SK-N-SH treated with all-trans-retinoic acid at 6 μM for 48 hours (cell line): ENCODE measurements around the gene EIF4E.

Experiments
- ATAC-seq: fragments of 200-7000 bp; cut with Tn5 transposase; 3 replicates; pipeline ENCODE4 v1.9.1; 2020; ENCODE audit warnings: mild to moderate bottlenecking, moderate library complexity
- CSDC2 ChIP-seq: fragments of 250-450 bp; sonication (Bioruptor Pico); IDR thresholded peaks from 2 replicates; pipeline ENCODE4 v1.5.0; 2020; ENCODE audit warnings: mild to moderate bottlenecking, moderate library complexity
- ESRRG ChIP-seq: fragments of 250-450 bp; sonication (Bioruptor Pico); IDR thresholded peaks from 2 replicates; pipeline ENCODE4 v1.6.1; 2021; ENCODE audit warnings: mild to moderate bottlenecking
- GLIS3 ChIP-seq: fragments of 250-450 bp; sonication (Bioruptor Pico); IDR thresholded peaks from 2 replicates; pipeline ENCODE4 v1.5.0; 2020; ENCODE audit warnings: mild to moderate bottlenecking, moderate library complexity
- OSR1 ChIP-seq: fragments of 250-450 bp; sonication (Bioruptor Pico); IDR thresholded peaks from 2 replicates; pipeline ENCODE4 v1.8.0; 2022; ENCODE audit warnings: moderate library complexity, mild to moderate bottlenecking, inconsistent platforms
- PPARA ChIP-seq: fragments of 250-450 bp; sonication (Bioruptor Pico); IDR thresholded peaks from 2 replicates; pipeline ENCODE4 v1.5.0; 2020; ENCODE audit warnings: mild to moderate bottlenecking, borderline replicate concordance
- RARB ChIP-seq: fragments of 250-450 bp; sonication (Bioruptor Pico); IDR thresholded peaks from 2 replicates; pipeline ENCODE4 v1.8.0; 2021; ENCODE audit warnings: mild to moderate bottlenecking, moderate library complexity
- SNAI2 ChIP-seq: fragments of 250-450 bp; sonication (Bioruptor Pico); IDR thresholded peaks from 2 replicates; pipeline ENCODE4 v1.5.0; 2020; ENCODE audit warnings: mild to moderate bottlenecking, moderate library complexity
- TCF4 ChIP-seq: fragments of 250-450 bp; sonication (Bioruptor Pico); IDR thresholded peaks from 2 replicates; pipeline ENCODE4 v1.8.0; 2021; ENCODE audit warnings: mild to moderate bottlenecking, moderate library complexity, borderline replicate concordance
- TOX ChIP-seq: fragments of 250-450 bp; sonication (Bioruptor Pico); IDR thresholded peaks from 2 replicates; pipeline ENCODE4 v1.8.0; 2021; ENCODE audit warnings: mild to moderate bottlenecking, moderate library complexity, borderline replicate concordance
- ZC3H10 ChIP-seq: fragments of 250-450 bp; sonication (Bioruptor Pico); IDR thresholded peaks from 2 replicates; pipeline ENCODE4 v1.5.1; 2021; ENCODE audit warnings: mild to moderate bottlenecking, moderate library complexity
- ZFP3 ChIP-seq: fragments of 250-450 bp; sonication (Bioruptor Pico); IDR thresholded peaks from 2 replicates; pipeline ENCODE4 v1.5.0; 2020; ENCODE audit warnings: mild to moderate bottlenecking, moderate library complexity
- ZFP30 ChIP-seq: fragments of 450-650 bp; formaldehyde crosslinking; IDR thresholded peaks from 2 replicates; pipeline ENCODE4 v1.5.0; 2022; ENCODE audit warnings: mild to moderate bottlenecking, moderate library complexity
- ZNF565 ChIP-seq: fragments of 450-650 bp; formaldehyde crosslinking; conservative IDR thresholded peaks from 2 replicates; pipeline ENCODE4 v1.5.0; 2020; ENCODE audit warnings: low read depth, mild to moderate bottlenecking, moderate library complexity
- ZNF70 ChIP-seq: fragments of 450-650 bp; formaldehyde crosslinking; IDR thresholded peaks from 2 replicates; pipeline ENCODE4 v1.5.0; 2020; ENCODE audit warnings: mild to moderate bottlenecking, moderate library complexity
- ZNF8 ChIP-seq: fragments of 450-650 bp; formaldehyde crosslinking; IDR thresholded peaks from 2 replicates; pipeline ENCODE4 v1.5.0; 2020; ENCODE audit warnings: mild to moderate bottlenecking, moderate library complexity
- TF ChIP-seq, protein P1 (sequence below): fragments of 250-450 bp; sonication (Bioruptor Pico); IDR thresholded peaks from 2 replicates; pipeline ENCODE4 v1.5.1; 2021; ENCODE audit warnings: mild to moderate bottlenecking, moderate library complexity
- TF ChIP-seq, protein P2 (sequence below): fragments of 250-450 bp; sonication (Bioruptor Pico); IDR thresholded peaks from 2 replicates; pipeline ENCODE4 v1.8.0; 2021; ENCODE audit warnings: low read depth, mild to moderate bottlenecking, moderate library complexity, borderline replicate concordance
- TF ChIP-seq, protein P3 (sequence below): fragments of 250-450 bp; sonication (Bioruptor Pico); IDR thresholded peaks from 2 replicates; pipeline ENCODE4 v1.5.0; 2020; ENCODE audit warnings: mild to moderate bottlenecking, moderate library complexity
- TF ChIP-seq, protein P4 (sequence below): fragments of 250-450 bp; sonication (Bioruptor Pico); IDR thresholded peaks from 2 replicates; pipeline ENCODE4 v1.5.1; 2020; ENCODE audit warnings: low read depth, mild to moderate bottlenecking, moderate library complexity

Gene EIF4E

DNA sequence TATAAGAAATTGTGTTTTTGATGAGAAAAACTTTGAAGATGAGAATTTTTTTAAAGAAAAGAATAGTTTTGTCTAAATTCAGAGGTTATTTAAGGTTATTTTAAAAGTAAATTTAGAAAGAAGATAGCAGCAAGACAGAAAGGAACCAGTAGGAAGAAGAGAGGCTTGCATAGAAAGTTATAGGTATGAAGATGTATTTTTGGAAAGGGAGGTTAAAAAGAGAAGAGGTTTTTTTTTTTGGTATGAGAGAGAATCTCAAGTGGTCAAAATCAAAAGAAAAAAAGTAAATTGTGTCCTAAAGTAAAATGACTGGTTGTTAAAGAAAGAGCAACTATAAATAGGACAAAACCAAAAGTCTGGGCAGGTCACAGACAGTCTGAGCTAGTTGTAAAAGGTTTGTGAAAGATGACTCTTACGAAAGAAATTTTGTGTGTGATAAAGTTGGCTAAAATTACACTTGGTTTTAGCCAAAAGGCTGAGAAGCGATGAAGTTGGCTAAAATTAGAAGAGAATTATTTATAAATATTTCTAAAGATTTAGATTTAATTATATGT, 16.4 kb upstream of the EIF4E start:
- no peak for ATAC-seq
- TF ChIP-seq ESRRG (CRISPR knock-in tag) (no peak), GLIS3 (CRISPR knock-in tag) (no peak), OSR1 (no peak), SNAI2 (CRISPR knock-in tag) (no peak), ZNF8 (CRISPR knock-in tag) (no peak), ZFP3 (CRISPR knock-in tag) (no peak), PPARA (CRISPR knock-in tag) (no peak), ZNF70 (CRISPR knock-in tag) (no peak)
- TF ChIP-seq, protein P1, sequence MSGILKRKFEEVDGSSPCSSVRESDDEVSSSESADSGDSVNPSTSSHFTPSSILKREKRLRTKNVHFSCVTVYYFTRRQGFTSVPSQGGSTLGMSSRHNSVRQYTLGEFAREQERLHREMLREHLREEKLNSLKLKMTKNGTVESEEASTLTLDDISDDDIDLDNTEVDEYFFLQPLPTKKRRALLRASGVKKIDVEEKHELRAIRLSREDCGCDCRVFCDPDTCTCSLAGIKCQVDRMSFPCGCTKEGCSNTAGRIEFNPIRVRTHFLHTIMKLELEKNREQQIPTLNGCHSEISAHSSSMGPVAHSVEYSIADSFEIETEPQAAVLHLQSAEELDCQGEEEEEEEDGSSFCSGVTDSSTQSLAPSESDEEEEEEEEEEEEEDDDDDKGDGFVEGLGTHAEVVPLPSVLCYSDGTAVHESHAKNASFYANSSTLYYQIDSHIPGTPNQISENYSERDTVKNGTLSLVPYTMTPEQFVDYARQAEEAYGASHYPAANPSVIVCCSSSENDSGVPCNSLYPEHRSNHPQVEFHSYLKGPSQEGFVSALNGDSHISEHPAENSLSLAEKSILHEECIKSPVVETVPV (CRISPR knock-in tag), result no peak
- TF ChIP-seq, protein P2, sequence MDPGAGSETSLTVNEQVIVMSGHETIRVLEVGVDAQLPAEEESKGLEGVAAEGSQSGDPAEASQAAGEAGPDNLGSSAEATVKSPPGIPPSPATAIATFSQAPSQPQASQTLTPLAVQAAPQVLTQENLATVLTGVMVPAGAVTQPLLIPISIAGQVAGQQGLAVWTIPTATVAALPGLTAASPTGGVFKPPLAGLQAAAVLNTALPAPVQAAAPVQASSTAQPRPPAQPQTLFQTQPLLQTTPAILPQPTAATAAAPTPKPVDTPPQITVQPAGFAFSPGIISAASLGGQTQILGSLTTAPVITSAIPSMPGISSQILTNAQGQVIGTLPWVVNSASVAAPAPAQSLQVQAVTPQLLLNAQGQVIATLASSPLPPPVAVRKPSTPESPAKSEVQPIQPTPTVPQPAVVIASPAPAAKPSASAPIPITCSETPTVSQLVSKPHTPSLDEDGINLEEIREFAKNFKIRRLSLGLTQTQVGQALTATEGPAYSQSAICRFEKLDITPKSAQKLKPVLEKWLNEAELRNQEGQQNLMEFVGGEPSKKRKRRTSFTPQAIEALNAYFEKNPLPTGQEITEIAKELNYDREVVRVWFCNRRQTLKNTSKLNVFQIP, result no peak

DNA sequence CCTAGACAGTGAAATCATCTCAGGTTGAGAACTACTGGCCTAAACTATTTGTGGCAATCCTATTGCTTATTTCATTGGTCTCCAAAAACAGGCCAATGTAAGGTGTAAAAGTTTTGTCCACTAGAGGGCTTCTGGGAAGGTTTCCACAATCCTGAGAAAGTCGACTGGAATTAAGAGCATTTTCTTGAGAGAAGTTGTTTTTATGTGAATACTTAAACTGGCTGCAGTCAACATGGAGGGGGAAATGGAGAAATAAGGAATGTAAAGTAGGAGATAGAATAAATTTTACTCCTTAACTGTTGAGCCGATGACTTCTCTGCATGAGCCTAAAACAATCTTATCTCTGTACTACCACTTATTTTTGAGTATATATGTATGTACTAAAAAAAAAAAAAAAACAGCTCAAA, 11.0 kb upstream of the EIF4E start:
- ATAC-seq, result peak; percentile 89
- no peak for TF ChIP-seq GLIS3 (CRISPR knock-in tag)
- no peak for TF ChIP-seq CSDC2 (CRISPR knock-in tag)
- TF ChIP-seq, all 23 proteins: peak for 0

DNA sequence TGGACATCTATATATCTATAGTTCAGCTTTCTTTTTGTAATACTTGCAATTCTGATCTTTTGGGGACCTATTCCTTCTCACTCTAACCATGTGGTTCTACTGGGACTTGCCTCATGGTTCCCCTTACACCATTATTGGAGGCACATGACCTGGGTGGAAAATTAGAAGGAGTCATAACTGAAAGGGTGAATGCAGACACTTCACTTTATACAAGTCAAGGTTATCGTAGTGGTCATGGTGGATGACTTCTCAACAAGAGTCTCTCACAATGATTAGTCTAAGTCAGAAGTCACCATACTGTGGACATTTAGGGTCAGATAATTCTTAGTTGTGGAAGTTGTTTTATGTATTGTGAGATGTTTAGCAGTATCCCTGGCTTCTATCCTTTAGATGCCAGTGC, 10.5 kb upstream of the EIF4E start:
- no peak for ATAC-seq
- TF ChIP-seq TCF4 (CRISPR knock-in tag) (no peak), RARB (CRISPR knock-in tag) (no peak), ZFP3 (CRISPR knock-in tag) (no peak), ZC3H10 (CRISPR knock-in tag) (no peak), GLIS3 (CRISPR knock-in tag) (no peak), OSR1 (no peak), ESRRG (CRISPR knock-in tag) (no peak)
- TF ChIP-seq, protein P1 (CRISPR knock-in tag), result no peak
- TF ChIP-seq, protein P3, sequence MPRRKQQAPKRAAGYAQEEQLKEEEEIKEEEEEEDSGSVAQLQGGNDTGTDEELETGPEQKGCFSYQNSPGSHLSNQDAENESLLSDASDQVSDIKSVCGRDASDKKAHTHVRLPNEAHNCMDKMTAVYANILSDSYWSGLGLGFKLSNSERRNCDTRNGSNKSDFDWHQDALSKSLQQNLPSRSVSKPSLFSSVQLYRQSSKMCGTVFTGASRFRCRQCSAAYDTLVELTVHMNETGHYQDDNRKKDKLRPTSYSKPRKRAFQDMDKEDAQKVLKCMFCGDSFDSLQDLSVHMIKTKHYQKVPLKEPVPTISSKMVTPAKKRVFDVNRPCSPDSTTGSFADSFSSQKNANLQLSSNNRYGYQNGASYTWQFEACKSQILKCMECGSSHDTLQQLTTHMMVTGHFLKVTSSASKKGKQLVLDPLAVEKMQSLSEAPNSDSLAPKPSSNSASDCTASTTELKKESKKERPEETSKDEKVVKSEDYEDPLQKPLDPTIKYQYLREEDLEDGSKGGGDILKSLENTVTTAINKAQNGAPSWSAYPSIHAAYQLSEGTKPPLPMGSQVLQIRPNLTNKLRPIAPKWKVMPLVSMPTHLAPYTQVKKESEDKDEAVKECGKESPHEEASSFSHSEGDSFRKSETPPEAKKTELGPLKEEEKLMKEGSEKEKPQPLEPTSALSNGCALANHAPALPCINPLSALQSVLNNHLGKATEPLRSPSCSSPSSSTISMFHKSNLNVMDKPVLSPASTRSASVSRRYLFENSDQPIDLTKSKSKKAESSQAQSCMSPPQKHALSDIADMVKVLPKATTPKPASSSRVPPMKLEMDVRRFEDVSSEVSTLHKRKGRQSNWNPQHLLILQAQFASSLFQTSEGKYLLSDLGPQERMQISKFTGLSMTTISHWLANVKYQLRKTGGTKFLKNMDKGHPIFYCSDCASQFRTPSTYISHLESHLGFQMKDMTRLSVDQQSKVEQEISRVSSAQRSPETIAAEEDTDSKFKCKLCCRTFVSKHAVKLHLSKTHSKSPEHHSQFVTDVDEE (CRISPR knock-in tag), result no peak

DNA sequence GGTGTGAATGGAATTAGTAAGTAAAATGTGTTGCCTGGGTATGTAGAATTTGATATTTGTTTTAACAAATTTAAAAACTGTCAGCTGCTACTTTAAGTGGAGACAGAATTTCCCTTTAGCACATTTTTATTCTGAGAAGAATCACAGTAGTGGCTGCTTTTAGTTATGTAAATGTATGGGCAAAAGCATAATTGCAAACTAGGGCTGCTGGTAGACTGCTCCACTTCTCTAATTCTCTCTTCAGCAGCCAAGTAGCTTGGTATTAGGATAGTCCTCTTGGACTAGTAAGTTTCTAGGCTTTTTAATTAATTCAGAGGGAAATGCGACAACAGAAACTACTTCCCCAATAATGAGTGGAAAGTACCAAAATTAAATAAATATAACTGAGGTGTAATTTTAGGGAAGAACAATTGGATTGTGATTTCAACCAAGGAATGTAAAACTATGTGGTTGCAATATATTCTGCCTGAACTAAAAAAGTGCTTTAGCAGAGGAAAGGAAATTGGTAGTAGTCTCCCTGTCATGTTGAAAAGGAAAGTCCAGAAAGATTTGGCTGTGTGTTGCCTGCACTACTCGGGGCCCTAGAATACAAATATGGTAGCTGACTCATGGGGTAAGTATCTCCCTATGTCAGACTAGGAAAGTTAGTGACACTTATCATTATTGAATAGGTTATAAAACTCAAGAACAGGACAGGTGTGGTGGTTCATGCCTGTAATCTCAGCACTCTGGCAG, 9.2 kb upstream of the EIF4E start:
- ATAC-seq, result peak; percentile 67
- TF ChIP-seq ZNF70 (CRISPR knock-in tag), result no peak
- TF ChIP-seq ZFP3 (CRISPR knock-in tag), result no peak
- no peak for TF ChIP-seq TOX (CRISPR knock-in tag)
- TF ChIP-seq ZC3H10 (CRISPR knock-in tag), result no peak
- TF ChIP-seq ZNF565 (CRISPR knock-in tag), result no peak
- TF ChIP-seq, protein P2, result no peak
- no peak for TF ChIP-seq TCF4 (CRISPR knock-in tag)
- TF ChIP-seq, protein P4, sequence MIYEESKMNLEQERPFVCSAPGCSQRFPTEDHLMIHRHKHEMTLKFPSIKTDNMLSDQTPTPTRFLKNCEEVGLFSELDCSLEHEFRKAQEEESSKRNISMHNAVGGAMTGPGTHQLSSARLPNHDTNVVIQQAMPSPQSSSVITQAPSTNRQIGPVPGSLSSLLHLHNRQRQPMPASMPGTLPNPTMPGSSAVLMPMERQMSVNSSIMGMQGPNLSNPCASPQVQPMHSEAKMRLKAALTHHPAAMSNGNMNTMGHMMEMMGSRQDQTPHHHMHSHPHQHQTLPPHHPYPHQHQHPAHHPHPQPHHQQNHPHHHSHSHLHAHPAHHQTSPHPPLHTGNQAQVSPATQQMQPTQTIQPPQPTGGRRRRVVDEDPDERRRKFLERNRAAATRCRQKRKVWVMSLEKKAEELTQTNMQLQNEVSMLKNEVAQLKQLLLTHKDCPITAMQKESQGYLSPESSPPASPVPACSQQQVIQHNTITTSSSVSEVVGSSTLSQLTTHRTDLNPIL (CRISPR knock-in tag), result no peak
- TF ChIP-seq GLIS3 (CRISPR knock-in tag), result no peak
- no peak for TF ChIP-seq ZFP30 (CRISPR knock-in tag)
- TF ChIP-seq SNAI2 (CRISPR knock-in tag), result no peak
- TF ChIP-seq, protein P3 (CRISPR knock-in tag), result no peak
